Thyroid gland (tissue), 4 donors: ENCODE data around the gene FAM83C. TPM values are rescaled to one million over a fixed set of nuclear protein-coding genes. Genes with fewer than 3 reads are reported as not detected.
A peak's percentile ranks its signal among the peaks of the same experiment; 100 is the strongest.

ENCODE experiments used
- DNase-seq, 2 donors: peaks; one replicate each; pipeline ENCODE4 v3.0.0-alpha.2; 2019
- H3K27ac ChIP-seq, 3 donors: fragments of 200-600 bp; sonication (generic); 1 replicate in 2 of 3; 2 replicates in 1 of 3; pipeline ENCODE4 v1.5.1; 2016 to 2019; ENCODE audit warnings: mild to moderate bottlenecking in 1 of 3, moderate library complexity in 1 of 3
- H3K27me3 ChIP-seq: fragments of 200-600 bp; sonication (generic); one replicate; pipeline ENCODE4 v1.5.1; 2019
- H3K36me3 ChIP-seq, 2 donors: fragments of 200-600 bp; sonication (generic); one replicate each; pipeline ENCODE4 v1.5.1; 2016 to 2019
- H3K4me1 ChIP-seq, 2 donors: fragments of 200-600 bp; sonication (generic); one replicate each; pipeline ENCODE4 v1.5.1; 2017 to 2019
- H3K4me3 ChIP-seq, 3 donors: fragments of 200-600 bp; sonication (generic); replicated peaks in 1 of 3; 1 replicate in 2 of 3; 2 replicates in 1 of 3; pipeline ENCODE4 v1.5.1; 2016; ENCODE audit warnings: mild to moderate bottlenecking in 1 of 3
- H3K9me3 ChIP-seq: fragments of 200-600 bp; sonication (generic); one replicate; pipeline ENCODE4 v1.5.1; 2017
- CTCF ChIP-seq, 6 experiments: fragments of 200-600 bp in 3 of 6; fragments of 450-650 bp in 3 of 6; sonication (generic) in 3 of 6; IDR thresholded peaks; one replicate each; pipeline ENCODE4 v1.5.1; 2016 to 2019; ENCODE audit warnings: antibody characterized with exemption in 6 of 6, mild to moderate bottlenecking in 2 of 6, inconsistent platforms in 1 of 6, moderate library complexity in 1 of 6
- POLR2A ChIP-seq, 2 donors: fragments of 450-650 bp; IDR thresholded peaks; one replicate each; pipeline ENCODE4 v1.6.1; 2017; ENCODE audit warnings: antibody characterized with exemption in 2 of 2, mild to moderate bottlenecking in 2 of 2, moderate library complexity in 1 of 2
- WGBS, 2 donors: methylation state at CpG; one replicate each; pipeline ENCODE4 v1.1.5; 2017; 5-methylcytosine and 5-hydroxymethylcytosine counted together
- intact Hi-C: fragments of 100-400 bp; cut with DNase I; formaldehyde crosslinking; loops from one replicate; pipeline ENCODE4 v1.15.1; 2023
- total RNA-seq, 4 donors: library from RNA; depleted of rRNA; stranded (reverse); fragments of >200 nt; gene quantifications; one replicate each; pipeline ENCODE4 v1.2.3, GENCODE V29; 2016

Gene FAM83C
- total RNA-seq, 4 donors from 2014 or later: not detected

DNA sequence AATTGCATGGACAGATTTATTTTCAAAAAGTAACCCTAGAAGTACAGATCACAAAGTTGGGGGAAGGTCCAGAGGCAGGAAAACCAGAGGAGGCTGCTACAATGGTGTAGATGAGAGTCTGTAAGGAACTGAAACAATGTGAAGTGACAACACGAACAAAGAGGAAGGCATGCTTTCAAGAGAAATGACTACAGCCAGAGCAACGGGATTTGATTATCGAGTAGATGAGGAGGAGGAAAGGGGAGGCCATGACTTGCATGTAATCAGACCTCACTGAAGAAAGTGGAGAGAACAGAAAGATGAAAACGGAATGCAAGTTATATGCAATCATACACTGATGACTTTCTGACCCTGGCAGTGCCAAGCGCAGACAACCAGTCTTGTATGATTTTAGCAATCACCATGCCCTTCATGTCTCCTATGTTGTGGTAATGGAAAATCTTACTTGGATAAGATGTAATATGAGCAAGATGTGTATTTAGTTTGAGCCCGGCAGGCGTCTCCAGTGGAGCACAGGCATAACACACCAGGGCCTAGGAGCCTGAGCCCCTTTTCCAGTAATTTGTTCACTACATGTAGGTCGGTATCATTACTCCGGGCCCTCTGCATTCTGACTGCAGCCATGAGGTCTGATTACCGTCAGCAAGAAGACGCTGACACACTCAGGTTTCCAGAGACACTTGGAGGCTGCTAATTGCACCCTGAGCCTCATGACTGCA is 34.0 kb upstream of the FAM83C start:
- Histone ChIP-seq H3K27ac (peak overlapping the region in 1 of 3 donors; percentile 40), H3K4me1 (peaks cover 15% of the 10 kb centered on the region in 2 donors), H3K4me3 (no peak overlapping the region), H3K36me3 (no peaks in the 10 kb centered on the region), H3K27me3 (no peaks in the 10 kb centered on the region), H3K9me3 (no peaks in the 10 kb centered on the region)
- WGBS, 2 donors: 78 to 81% methylated on average over 11 of the region's 11 CpGs
- TF ChIP-seq CTCF (IDR thresholded peaks at IDR 0.05) (no peak), POLR2A (IDR thresholded peaks at IDR 0.05) (no peak)
- DNase-seq: no peak
- intact Hi-C loops: no loop called here

- WGBS, 2 donors: 79 to 88% methylated on average over 6 of the region's 6 CpGs
- intact Hi-C loops: no loop called here
- H3K27ac ChIP-seq: no peak overlapping the region
- no peak for DNase-seq
- H3K4me3 ChIP-seq: no peak overlapping the region
- peaks cover 15% of the 10 kb centered on the region in 2 donors for H3K4me1 ChIP-seq
- H3K27me3 ChIP-seq: no peaks in the 10 kb centered on the region
- H3K36me3 ChIP-seq: no peaks in the 10 kb centered on the region
- no peaks in the 10 kb centered on the region for H3K9me3 ChIP-seq
- TF ChIP-seq CTCF (IDR thresholded peaks at IDR 0.05) (no peak), POLR2A (IDR thresholded peaks at IDR 0.05) (no peak)
Observed at GRCh38 chr20:35325401-35325800, 33.2 kb upstream of the FAM83C start.

- DNase-seq: no peak
- H3K36me3 ChIP-seq: no peaks in the 10 kb centered on the region
- no peaks in the 10 kb centered on the region for H3K27me3 ChIP-seq
- H3K4me3 ChIP-seq: no peak overlapping the region
- H3K27ac ChIP-seq: no peak overlapping the region
- TF ChIP-seq POLR2A (IDR thresholded peaks at IDR 0.05) (no peak), CTCF (IDR thresholded peaks at IDR 0.05) (no peak)
- intact Hi-C loops: no loop called here
- WGBS, 2 donors: 82 to 83% methylated on average over 3 of the region's 3 CpGs
- H3K9me3 ChIP-seq: no peaks in the 10 kb centered on the region
- peaks cover 27 to 32% of the 10 kb centered on the region in 2 donors for H3K4me1 ChIP-seq
Observed at GRCh38 chr20:35320396-35321126, 28.3 kb upstream of the FAM83C start.

DNA sequence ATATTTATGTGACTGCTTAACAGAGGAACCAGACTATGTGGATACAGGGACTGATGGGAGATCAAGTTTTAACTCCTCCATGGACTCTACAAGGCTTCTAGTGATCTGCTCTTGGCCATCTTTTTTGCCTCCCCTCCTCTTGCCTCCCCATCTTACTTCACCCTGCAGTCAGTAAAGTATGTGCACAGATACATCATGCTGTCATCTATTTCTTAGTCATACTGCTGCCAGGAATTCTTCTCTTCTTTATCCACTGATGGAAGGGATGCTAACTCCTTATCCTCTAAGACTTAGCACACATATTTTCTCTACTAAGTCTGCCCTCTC is 27.6 kb upstream of the FAM83C start:
- no peaks in the 10 kb centered on the region for H3K36me3 ChIP-seq
- no peak overlapping the region for H3K4me3 ChIP-seq
- DNase-seq: no peak
- no peaks in the 10 kb centered on the region for H3K9me3 ChIP-seq
- H3K4me1 ChIP-seq: peaks cover 31 to 38% of the 10 kb centered on the region in 2 donors
- TF ChIP-seq CTCF (IDR thresholded peaks at IDR 0.05) (no peak), POLR2A (IDR thresholded peaks at IDR 0.05) (no peak)
- no peak overlapping the region for H3K27ac ChIP-seq
- H3K27me3 ChIP-seq: no peaks in the 10 kb centered on the region
- intact Hi-C loops: no loop called here

DNA sequence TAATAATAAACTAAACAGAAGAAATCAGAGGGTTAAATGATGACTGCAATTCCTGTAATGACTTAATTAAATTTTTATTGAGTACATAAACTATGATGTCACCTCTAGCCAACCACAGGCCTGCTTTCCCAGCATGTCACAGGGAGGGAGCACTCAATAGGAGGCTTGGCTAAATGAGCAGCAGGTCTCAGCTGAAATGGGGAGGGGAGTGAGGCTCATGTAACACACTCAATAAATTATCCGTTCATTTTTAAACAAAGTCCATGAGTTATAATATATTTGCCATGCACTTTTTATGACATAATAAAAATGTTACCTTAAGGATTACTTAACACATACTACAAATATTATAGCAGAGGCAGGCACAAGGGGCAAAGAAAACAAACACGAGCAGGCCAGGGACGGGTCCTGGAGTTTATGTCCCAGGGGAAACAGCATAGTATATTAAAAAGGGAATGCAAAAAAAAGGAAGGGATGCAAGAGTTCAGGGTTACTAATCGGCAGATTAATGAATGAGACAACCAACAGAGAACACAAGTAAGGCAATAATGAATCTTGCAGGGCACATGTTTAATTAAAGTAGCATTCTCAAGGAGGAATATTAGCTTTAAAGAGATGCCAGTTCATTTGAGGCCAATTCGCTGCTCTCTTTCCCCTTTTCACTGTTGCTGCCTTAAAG is 27.1 kb upstream of the FAM83C start:
- no peak overlapping the region for H3K4me3 ChIP-seq
- WGBS, 2 donors: 49 to 53% methylated on average over 5 of the region's 5 CpGs
- H3K27me3 ChIP-seq: no peaks in the 10 kb centered on the region
- H3K36me3 ChIP-seq: no peaks in the 10 kb centered on the region
- peak overlapping the region in 1 of 3 donors; percentile 95 for H3K27ac ChIP-seq
- H3K9me3 ChIP-seq: no peaks in the 10 kb centered on the region
- TF ChIP-seq POLR2A (IDR thresholded peaks at IDR 0.05): no peak
- TF ChIP-seq CTCF (IDR thresholded peaks at IDR 0.05): no peak
- no peak for DNase-seq
- peaks cover 36 to 42% of the 10 kb centered on the region in 2 donors for H3K4me1 ChIP-seq
- intact Hi-C loops: no loop called here
